NT2/D1 (cell line): ENCODE measurements around the gene EOLA1.

Source experiments
- SUZ12 ChIP-seq: IDR thresholded peaks from 2 replicates; pipeline ENCODE4 v1.6.1; 2011; ENCODE audit not compliant: insufficient read length, insufficient read depth; ENCODE audit errors: extremely low read depth
- YY1 ChIP-seq: IDR thresholded peaks from 2 replicates; pipeline ENCODE4 v1.6.1; 2011; ENCODE audit not compliant: insufficient read length, insufficient read depth

DNA sequence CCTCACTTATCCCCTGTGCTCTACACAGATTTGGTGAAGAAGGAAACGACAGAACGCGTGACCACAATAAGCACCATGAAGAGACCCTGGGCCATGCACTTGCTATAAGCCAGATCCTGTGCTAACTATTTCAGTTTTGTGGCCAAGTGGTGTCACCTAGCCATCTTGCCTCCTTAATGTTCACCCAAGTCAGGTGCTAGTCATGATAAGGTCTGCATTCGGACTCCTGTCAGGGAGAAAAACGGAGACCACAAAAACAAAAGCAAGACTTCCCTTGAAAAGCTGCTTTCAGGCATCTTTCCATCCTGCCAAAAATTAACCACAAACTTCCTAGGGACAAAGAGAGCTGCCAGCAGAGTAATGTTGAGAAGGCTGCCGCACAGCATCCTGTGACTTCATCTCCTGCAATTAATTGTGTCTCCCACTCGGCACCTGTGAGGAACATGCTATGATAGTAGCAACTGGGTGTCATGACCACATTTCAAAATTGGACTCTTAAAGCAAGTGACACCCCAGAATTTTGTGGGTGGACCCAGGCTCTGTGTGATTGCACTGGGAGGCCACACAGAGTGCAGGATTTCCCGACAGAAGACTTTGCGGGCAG lies 26.9 kb upstream of the EOLA1 start:
- TF ChIP-seq YY1 = no peak
- TF ChIP-seq SUZ12 = no peak
